ENCODE measurements around the gene CD200R1.

GRCh38 chr3:112974894-112975293 lies at the start of gene CD200R1:
- TF ChIP-seq CTCF (conservative IDR thresholded peaks at IDR 0.05 in 1 of 2, IDR thresholded peaks at IDR 0.05 in 1 of 2; ENCODE audit: low read depth in 1 of 2, low read length in 2 of 2) (no peak), EZH2 (IDR thresholded peaks at IDR 0.05; ENCODE audit: low read length, missing control alignments) (no peak)
